Left lung (tissue), 10 donors: Measurements from ENCODE around the gene METTL9. TPM values are rescaled to one million over a fixed set of nuclear protein-coding genes. Genes with fewer than 3 reads are reported as not detected.

Source experiments
- ATAC-seq: fragments of 200-7000 bp; cut with Tn5 transposase; one replicate; pipeline ENCODE4 v1.9.1; 2020; ENCODE audit warnings: moderate library complexity
- DNase-seq, 4 donors: peaks; one replicate each; pipeline ENCODE4 v3.0.0-alpha.2; 2013 to 2020
- H3K27ac ChIP-seq, 2 donors: fragments of 200-600 bp; sonication (generic) in 1 of 2; one replicate each; pipeline versions ENCODE4 v1.5.0 to v1.8.0; 2020 to 2021
- H3K27me3 ChIP-seq, 2 donors: fragments of 200-600 bp; sonication (generic) in 1 of 2; one replicate each; pipeline versions ENCODE4 v1.5.0 to v1.8.0; 2020 to 2021
- H3K36me3 ChIP-seq, 2 donors: fragments of 200-600 bp; sonication (generic) in 1 of 2; one replicate each; pipeline versions ENCODE4 v1.5.0 to v1.8.0; 2020 to 2021
- H3K4me1 ChIP-seq, 2 donors: fragments of 200-600 bp; one replicate each; pipeline ENCODE4 v1.8.0; 2021
- H3K4me3 ChIP-seq, 2 donors: fragments of 200-600 bp; sonication (generic) in 1 of 2; one replicate each; pipeline versions ENCODE4 v1.5.0 to v1.8.0; 2020 to 2021; ENCODE audit warnings: mild to moderate bottlenecking in 1 of 2
- H3K9me3 ChIP-seq, 2 donors: fragments of 200-600 bp; sonication (generic) in 1 of 2; one replicate each; pipeline versions ENCODE4 v1.5.0 to v1.8.0; 2020 to 2021
- intact Hi-C, 2 donors: fragments of 100-400 bp; cut with DNase I; formaldehyde crosslinking; loops; one replicate each; pipeline versions ENCODE4 v1.11.2 to v1.14.2; 2022
- polyA plus RNA-seq, 6 donors: library from polyadenylated mRNA; unstranded; fragments of 120-200 nt; gene quantifications; one replicate each; pipeline ENCODE4 v1.2.1, GENCODE V29; 2013; ENCODE audit not compliant: insufficient read length in 6 of 6
- total RNA-seq, 2 donors: library from RNA; stranded (reverse); fragmentation: NEBNext Ultra II Directional; extraction: Animal tissue kit (Norgen Biotek cat#: 25700); gene quantifications; one replicate each; pipeline ENCODE4 v1.2.1, GENCODE V29; 2021
- TF ChIP-seq, protein P1 (sequence below), 2 donors: fragments of 200-600 bp; sonication (generic) in 1 of 2; IDR thresholded peaks; one replicate each; pipeline versions ENCODE4 v1.5.0 to v1.8.0; 2021; ENCODE audit warnings: antibody characterized with exemption in 2 of 2
- donor health status: DM: no; HTN: yes; CAD: no.
- donor health status: DM: no; HTN: no; CAD: no.

Gene METTL9
- total and polyA plus RNA-seq, 8 donors, result 93.7 to 169 (median 154) TPM

DNA sequence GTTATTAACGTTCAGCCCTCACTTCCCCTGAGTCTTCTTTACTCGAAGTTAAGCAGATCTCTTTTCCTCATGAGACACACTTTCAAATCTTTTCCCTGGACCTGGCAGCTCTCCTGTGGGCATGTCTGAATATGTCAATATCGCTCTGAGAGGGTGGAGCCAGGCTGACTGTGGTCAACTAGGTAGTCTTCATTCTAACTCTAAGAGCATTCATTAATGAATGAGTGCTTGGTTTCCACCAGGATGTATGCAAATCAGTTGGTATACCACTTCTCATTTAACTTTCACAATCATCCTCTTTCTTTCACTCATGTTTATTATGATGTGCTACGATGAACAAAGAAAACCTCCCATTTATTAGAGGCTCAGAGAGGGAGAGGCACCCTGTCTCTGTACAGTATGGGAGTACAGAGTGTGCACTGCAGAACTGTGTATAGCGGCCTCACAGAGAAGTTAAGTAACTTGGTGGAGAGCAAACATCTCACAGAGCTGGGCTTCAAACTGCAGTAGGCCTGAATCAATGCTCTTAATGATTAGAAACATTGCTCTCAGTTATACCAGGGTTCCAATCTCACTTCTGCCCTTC, 104.3 kb downstream of the METTL9 start:
- DNase-seq (no peak), ATAC-seq (no peak)
- intact Hi-C loops, result loop anchor here in 1 of 2 donors (10.0 kb wide), 1 partner anchor 49 kb away; the partner anchor contains the start of gene IGSF6

DNA sequence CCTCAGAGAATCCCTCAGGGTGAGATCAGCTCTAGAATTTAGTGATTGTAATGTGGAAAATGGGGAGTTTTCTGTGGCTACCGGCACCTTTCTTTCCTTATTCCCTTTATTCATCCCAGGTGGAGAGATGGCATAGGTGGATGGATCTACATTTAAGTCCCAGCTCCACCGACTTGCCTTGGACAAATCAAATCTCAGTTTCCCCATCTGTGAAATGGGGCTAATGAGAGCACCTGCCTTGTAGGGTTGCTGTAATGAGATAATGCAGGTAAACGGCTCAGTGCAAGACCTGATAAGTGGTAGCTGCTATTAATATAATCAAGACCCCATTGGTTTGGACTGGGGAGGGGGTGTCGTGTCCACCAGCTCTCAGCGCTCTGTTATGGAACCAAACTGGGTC, 104.9 kb downstream of the METTL9 start:
- intact Hi-C loops, result loop anchor here in 1 of 2 donors (10.0 kb wide), 1 partner anchor 49 kb away; the partner anchor contains the start of gene IGSF6
- no peak overlapping the region for H3K27ac ChIP-seq
- H3K4me3 ChIP-seq, result no peak overlapping the region
- H3K36me3 ChIP-seq, result no peaks in the 10 kb centered on the region
- ATAC-seq, result no peak
- H3K9me3 ChIP-seq, result no peaks in the 10 kb centered on the region
- peaks cover 0 to 8% of the 10 kb centered on the region in 2 donors for H3K4me1 ChIP-seq
- H3K27me3 ChIP-seq, result no peaks in the 10 kb centered on the region
- no peak for DNase-seq
- TF ChIP-seq, protein P1, sequence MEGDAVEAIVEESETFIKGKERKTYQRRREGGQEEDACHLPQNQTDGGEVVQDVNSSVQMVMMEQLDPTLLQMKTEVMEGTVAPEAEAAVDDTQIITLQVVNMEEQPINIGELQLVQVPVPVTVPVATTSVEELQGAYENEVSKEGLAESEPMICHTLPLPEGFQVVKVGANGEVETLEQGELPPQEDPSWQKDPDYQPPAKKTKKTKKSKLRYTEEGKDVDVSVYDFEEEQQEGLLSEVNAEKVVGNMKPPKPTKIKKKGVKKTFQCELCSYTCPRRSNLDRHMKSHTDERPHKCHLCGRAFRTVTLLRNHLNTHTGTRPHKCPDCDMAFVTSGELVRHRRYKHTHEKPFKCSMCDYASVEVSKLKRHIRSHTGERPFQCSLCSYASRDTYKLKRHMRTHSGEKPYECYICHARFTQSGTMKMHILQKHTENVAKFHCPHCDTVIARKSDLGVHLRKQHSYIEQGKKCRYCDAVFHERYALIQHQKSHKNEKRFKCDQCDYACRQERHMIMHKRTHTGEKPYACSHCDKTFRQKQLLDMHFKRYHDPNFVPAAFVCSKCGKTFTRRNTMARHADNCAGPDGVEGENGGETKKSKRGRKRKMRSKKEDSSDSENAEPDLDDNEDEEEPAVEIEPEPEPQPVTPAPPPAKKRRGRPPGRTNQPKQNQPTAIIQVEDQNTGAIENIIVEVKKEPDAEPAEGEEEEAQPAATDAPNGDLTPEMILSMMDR (IDR thresholded peaks at IDR 0.05), result no peak

More for the DNA sequence above, 104.3 kb downstream of the METTL9 start:
- no peaks in the 10 kb centered on the region for H3K36me3 ChIP-seq
- TF ChIP-seq, protein P1 (IDR thresholded peaks at IDR 0.05), result no peak
- H3K4me1 ChIP-seq, result peaks cover 0 to 8% of the 10 kb centered on the region in 2 donors
- no peaks in the 10 kb centered on the region for H3K9me3 ChIP-seq
- no peak overlapping the region for H3K4me3 ChIP-seq
- no peak overlapping the region for H3K27ac ChIP-seq
- H3K27me3 ChIP-seq, result no peaks in the 10 kb centered on the region

DNA sequence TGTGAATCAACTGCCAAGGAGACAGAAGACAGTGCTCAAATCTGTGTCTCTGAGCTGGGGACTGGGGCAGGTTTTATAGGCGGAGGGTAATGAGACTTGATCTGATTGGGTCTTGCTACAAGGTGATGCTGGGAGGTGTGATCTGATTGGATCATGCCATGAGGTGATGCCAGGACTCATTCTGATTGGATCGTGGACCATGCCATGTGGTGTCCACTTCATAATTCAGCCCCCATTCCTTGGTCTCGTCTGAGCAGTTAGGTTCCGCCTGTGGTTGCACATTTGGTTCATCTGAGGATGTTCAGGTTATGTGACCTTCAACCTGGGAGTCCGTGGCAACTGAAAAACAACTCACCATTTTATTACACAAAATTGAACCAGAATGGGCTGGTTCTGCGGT, 105.4 kb downstream of the METTL9 start:
- intact Hi-C loops, result loop anchor here in 1 of 2 donors (10.0 kb wide), 1 partner anchor 50 kb away; the partner anchor contains the start of gene IGSF6
- Histone ChIP-seq H3K27me3 (no peaks in the 10 kb centered on the region), H3K9me3 (no peaks in the 10 kb centered on the region), H3K36me3 (no peaks in the 10 kb centered on the region), H3K27ac (no peak overlapping the region), H3K4me3 (no peak overlapping the region), H3K4me1 (peaks cover 0 to 8% of the 10 kb centered on the region in 2 donors)
- DNase-seq, result no peak
- no peak for ATAC-seq
- TF ChIP-seq, protein P1 (IDR thresholded peaks at IDR 0.05), result no peak

Other genes starting within 250 kb of the METTL9 start
- gene IGSF6, start 53.0 kb downstream of the METTL9 start, total RNA-seq, result 10 to 100 TPM; 50.7 to 65.4 TPM
- gene IGSF6, start 53.0 kb downstream of the METTL9 start, polyA plus RNA-seq, result 1 to 10 TPM; 5.2 to 7.2 (median 6.2) TPM
- gene OTOA, start 64.4 kb downstream of the METTL9 start, total RNA-seq, result 1 to 10 TPM in 1 of 2 donors, under 1 TPM in 1; 0.97 to 1.1 TPM
- under 1 TPM in 5 of 6 donors, not detected in 1; 0.06 to 0.14 (median 0.07) TPM for gene OTOA, start 64.4 kb downstream of the METTL9 start, polyA plus RNA-seq